Measurements from ENCODE around the gene FBN1. TPM values are rescaled to one million over a fixed set of nuclear protein-coding genes. Genes with fewer than 3 reads are reported as not detected.

The FBN1 gene
- total RNA-seq, 1 donor from 2014 or later = 54.0 TPM

- H3K9me3 Mint-ChIP-seq (ENCODE audit: unreplicated experiment) = no peaks in the 10 kb centered on the region
- H3K4me3 Mint-ChIP-seq (ENCODE audit: unreplicated experiment) = no peak overlapping the region
- no peak overlapping the region for H3K27ac Mint-ChIP-seq (ENCODE audit: unreplicated experiment)
- peaks cover 11% of the 10 kb centered on the region for H3K4me1 Mint-ChIP-seq (ENCODE audit: unreplicated experiment)
- no peak for TF ChIP-seq CTCF (IDR thresholded peaks at IDR 0.05; ENCODE audit: unreplicated experiment)
- DNase-seq (ENCODE audit: low spot score) = no peak
- H3K27me3 Mint-ChIP-seq (ENCODE audit: unreplicated experiment) = no peaks in the 10 kb centered on the region
- H3K36me3 Mint-ChIP-seq (ENCODE audit: low read depth, unreplicated experiment) = no peaks in the 10 kb centered on the region
These were observed 88.2 kb downstream of the FBN1 start for GRCh38 chr15:48557335-48557734.

- TF ChIP-seq CTCF (IDR thresholded peaks at IDR 0.05; ENCODE audit: unreplicated experiment) = no peak
- Mint-ChIP-seq H3K4me1 (ENCODE audit: unreplicated experiment) (peaks cover 11% of the 10 kb centered on the region), H3K4me3 (ENCODE audit: unreplicated experiment) (no peak overlapping the region), H3K9me3 (ENCODE audit: unreplicated experiment) (no peaks in the 10 kb centered on the region), H3K36me3 (ENCODE audit: low read depth, unreplicated experiment) (no peaks in the 10 kb centered on the region), H3K27ac (ENCODE audit: unreplicated experiment) (no peak overlapping the region), H3K27me3 (ENCODE audit: unreplicated experiment) (no peaks in the 10 kb centered on the region)
- no peak for DNase-seq (ENCODE audit: low spot score)
These were observed 89.2 kb downstream of the FBN1 start for GRCh38 chr15:48556159-48556897.

GRCh38 chr15:48555241-48555881, 90.1 kb downstream of the FBN1 start:
- no peak for TF ChIP-seq CTCF (IDR thresholded peaks at IDR 0.05; ENCODE audit: unreplicated experiment)
- no peak for DNase-seq (ENCODE audit: low spot score)
- Mint-ChIP-seq H3K36me3 (ENCODE audit: low read depth, unreplicated experiment) (no peaks in the 10 kb centered on the region), H3K9me3 (ENCODE audit: unreplicated experiment) (no peaks in the 10 kb centered on the region), H3K4me3 (ENCODE audit: unreplicated experiment) (no peak overlapping the region), H3K27me3 (ENCODE audit: unreplicated experiment) (no peaks in the 10 kb centered on the region), H3K4me1 (ENCODE audit: unreplicated experiment) (peaks cover 11% of the 10 kb centered on the region), H3K27ac (ENCODE audit: unreplicated experiment) (no peak overlapping the region)

- Mint-ChIP-seq H3K27me3 (ENCODE audit: unreplicated experiment) (no peaks in the 10 kb centered on the region), H3K4me3 (ENCODE audit: unreplicated experiment) (no peak overlapping the region), H3K27ac (ENCODE audit: unreplicated experiment) (no peak overlapping the region), H3K36me3 (ENCODE audit: low read depth, unreplicated experiment) (no peaks in the 10 kb centered on the region), H3K9me3 (ENCODE audit: unreplicated experiment) (no peaks in the 10 kb centered on the region), H3K4me1 (ENCODE audit: unreplicated experiment) (peaks cover 8% of the 10 kb centered on the region)
- DNase-seq (ENCODE audit: low spot score) = no peak
- no peak for TF ChIP-seq CTCF (IDR thresholded peaks at IDR 0.05; ENCODE audit: unreplicated experiment)
These were observed 91.4 kb downstream of the FBN1 start for GRCh38 chr15:48554112-48554511.

GRCh38 chr15:48553559-48553958, 92.0 kb downstream of the FBN1 start:
- peaks cover 8% of the 10 kb centered on the region for H3K4me1 Mint-ChIP-seq (ENCODE audit: unreplicated experiment)
- DNase-seq (ENCODE audit: low spot score) = no peak
- no peaks in the 10 kb centered on the region for H3K36me3 Mint-ChIP-seq (ENCODE audit: low read depth, unreplicated experiment)
- TF ChIP-seq CTCF (IDR thresholded peaks at IDR 0.05; ENCODE audit: unreplicated experiment) = no peak
- no peaks in the 10 kb centered on the region for H3K27me3 Mint-ChIP-seq (ENCODE audit: unreplicated experiment)
- H3K9me3 Mint-ChIP-seq (ENCODE audit: unreplicated experiment) = no peaks in the 10 kb centered on the region
- no peak overlapping the region for H3K4me3 Mint-ChIP-seq (ENCODE audit: unreplicated experiment)
- no peak overlapping the region for H3K27ac Mint-ChIP-seq (ENCODE audit: unreplicated experiment)
